Panc1 (cell line): Measurements from ENCODE around the gene ALDOA.
A peak's percentile ranks its signal among the peaks of the same experiment; 100 is the strongest.

Experiments used
- POLR2AphosphoS5 ChIP-seq: IDR thresholded peaks from 2 replicates; pipeline ENCODE4 v1.6.1; 2012; ENCODE audit warnings: mild to moderate bottlenecking, low read depth, low read length, moderate library complexity
- SIN3A ChIP-seq: IDR thresholded peaks from 2 replicates; pipeline ENCODE4 v1.6.1; 2012; ENCODE audit warnings: low read depth, mild to moderate bottlenecking, low read length, moderate library complexity, borderline replicate concordance; ENCODE audit not compliant: insufficient read depth
- TCF7L2 ChIP-seq: IDR thresholded peaks from 2 replicates; pipeline ENCODE4 v1.6.1; 2011; ENCODE audit warnings: mild to moderate bottlenecking, low read depth, low read length, inconsistent platforms
- TF ChIP-seq, protein P1 (sequence below): fragments of 450-650 bp; IDR thresholded peaks from 2 replicates; pipeline ENCODE4 v1.5.1; 2017; ENCODE audit warnings: mild to moderate bottlenecking
- TF ChIP-seq, protein P2 (sequence below), 2 experiments: IDR thresholded peaks; 2 replicates each; pipeline ENCODE4 v1.6.1; 2011 to 2012; ENCODE audit warnings: low read depth in 2 of 2, control low read depth in 1 of 2, low read length in 1 of 2, mild to moderate bottlenecking in 1 of 2, moderate library complexity in 1 of 2; ENCODE audit not compliant: insufficient read depth in 1 of 2

GRCh38 chr16:30069611-30070462 is 4.3 kb downstream of the ALDOA start:
- TF ChIP-seq TCF7L2 (no peak), SIN3A (0 out of 2 replicates have a peak, but pooled peaks have one; percentile 12), POLR2AphosphoS5 (no peak)
- TF ChIP-seq, protein P1, sequence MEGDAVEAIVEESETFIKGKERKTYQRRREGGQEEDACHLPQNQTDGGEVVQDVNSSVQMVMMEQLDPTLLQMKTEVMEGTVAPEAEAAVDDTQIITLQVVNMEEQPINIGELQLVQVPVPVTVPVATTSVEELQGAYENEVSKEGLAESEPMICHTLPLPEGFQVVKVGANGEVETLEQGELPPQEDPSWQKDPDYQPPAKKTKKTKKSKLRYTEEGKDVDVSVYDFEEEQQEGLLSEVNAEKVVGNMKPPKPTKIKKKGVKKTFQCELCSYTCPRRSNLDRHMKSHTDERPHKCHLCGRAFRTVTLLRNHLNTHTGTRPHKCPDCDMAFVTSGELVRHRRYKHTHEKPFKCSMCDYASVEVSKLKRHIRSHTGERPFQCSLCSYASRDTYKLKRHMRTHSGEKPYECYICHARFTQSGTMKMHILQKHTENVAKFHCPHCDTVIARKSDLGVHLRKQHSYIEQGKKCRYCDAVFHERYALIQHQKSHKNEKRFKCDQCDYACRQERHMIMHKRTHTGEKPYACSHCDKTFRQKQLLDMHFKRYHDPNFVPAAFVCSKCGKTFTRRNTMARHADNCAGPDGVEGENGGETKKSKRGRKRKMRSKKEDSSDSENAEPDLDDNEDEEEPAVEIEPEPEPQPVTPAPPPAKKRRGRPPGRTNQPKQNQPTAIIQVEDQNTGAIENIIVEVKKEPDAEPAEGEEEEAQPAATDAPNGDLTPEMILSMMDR: no peak
- TF ChIP-seq, protein P2, sequence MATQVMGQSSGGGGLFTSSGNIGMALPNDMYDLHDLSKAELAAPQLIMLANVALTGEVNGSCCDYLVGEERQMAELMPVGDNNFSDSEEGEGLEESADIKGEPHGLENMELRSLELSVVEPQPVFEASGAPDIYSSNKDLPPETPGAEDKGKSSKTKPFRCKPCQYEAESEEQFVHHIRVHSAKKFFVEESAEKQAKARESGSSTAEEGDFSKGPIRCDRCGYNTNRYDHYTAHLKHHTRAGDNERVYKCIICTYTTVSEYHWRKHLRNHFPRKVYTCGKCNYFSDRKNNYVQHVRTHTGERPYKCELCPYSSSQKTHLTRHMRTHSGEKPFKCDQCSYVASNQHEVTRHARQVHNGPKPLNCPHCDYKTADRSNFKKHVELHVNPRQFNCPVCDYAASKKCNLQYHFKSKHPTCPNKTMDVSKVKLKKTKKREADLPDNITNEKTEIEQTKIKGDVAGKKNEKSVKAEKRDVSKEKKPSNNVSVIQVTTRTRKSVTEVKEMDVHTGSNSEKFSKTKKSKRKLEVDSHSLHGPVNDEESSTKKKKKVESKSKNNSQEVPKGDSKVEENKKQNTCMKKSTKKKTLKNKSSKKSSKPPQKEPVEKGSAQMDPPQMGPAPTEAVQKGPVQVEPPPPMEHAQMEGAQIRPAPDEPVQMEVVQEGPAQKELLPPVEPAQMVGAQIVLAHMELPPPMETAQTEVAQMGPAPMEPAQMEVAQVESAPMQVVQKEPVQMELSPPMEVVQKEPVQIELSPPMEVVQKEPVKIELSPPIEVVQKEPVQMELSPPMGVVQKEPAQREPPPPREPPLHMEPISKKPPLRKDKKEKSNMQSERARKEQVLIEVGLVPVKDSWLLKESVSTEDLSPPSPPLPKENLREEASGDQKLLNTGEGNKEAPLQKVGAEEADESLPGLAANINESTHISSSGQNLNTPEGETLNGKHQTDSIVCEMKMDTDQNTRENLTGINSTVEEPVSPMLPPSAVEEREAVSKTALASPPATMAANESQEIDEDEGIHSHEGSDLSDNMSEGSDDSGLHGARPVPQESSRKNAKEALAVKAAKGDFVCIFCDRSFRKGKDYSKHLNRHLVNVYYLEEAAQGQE (IDR thresholded peaks at IDR 0.05; ENCODE audit: insufficient read depth in 1 of 2, low read depth in 2 of 2, low read length in 1 of 2): no peak
